ENCODE results near the gene SYNCRIP. TPM values are rescaled to one million over a fixed set of nuclear protein-coding genes. Genes with fewer than 3 reads are reported as not detected.

The SYNCRIP gene
- total and polyA plus RNA-seq, 2 of the 13 experiments (the other 11 are each of a cell fraction or from before 2014, with no cell fraction given) = 8.1 to 112 TPM

DNA sequence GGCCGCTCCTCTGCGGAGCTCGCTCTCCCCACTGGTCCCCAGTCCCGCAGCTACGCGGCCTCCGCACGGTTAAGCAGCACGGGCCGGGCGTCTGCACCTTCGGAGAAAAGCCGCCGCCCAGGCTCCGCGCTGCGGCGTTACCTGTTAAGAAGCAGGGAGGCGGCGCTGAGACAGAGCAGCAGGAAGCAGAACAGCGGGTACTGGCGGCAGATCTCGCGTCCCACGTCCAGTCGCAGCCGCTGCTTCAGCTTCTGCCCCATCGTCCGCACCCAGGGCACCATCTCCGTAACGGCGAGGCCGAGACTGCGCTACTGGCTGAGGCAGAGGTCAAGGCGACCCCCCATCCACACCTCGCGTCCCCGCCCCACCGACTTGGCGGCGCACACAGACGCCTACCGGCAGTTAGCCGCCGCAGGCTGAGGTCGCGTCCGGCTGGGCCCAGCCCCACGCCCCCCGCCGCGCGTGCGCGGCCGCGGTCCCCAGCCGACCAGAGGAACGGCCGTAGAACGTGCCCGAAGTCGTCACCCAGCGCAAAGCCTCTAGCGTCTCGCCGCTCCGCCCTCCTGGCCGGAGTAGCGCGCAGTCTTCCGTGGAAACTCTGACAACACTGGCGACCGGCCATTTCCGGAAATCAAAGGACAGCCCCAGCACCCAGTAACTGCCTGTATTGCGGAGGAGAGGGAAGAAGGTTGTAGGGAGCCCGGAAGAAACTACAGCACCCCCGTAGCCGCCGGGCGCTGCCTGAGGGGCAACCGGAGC is 49.1 kb downstream of the SYNCRIP start, which contains the start of gene SNX14 (continued):
- no peak for TF ChIP-seq ZNF563 (CRISPR knock-in tag; IDR thresholded peaks at IDR 0.05)
- TF ChIP-seq TBX2 (CRISPR knock-in tag; IDR thresholded peaks at IDR 0.05; ENCODE audit: borderline replicate concordance) = peak; percentile 81
- TF ChIP-seq MZF1 (CRISPR knock-in tag; IDR thresholded peaks at IDR 0.05; ENCODE audit: borderline replicate concordance) = 0 out of 2 replicates have a peak, but pooled peaks have one; percentile 60
- 0 out of 2 replicates have a peak, but pooled peaks have one; percentile 28 for TF ChIP-seq STAT6 (CRISPR knock-in tag; IDR thresholded peaks at IDR 0.05; ENCODE audit: borderline replicate concordance)
- TF ChIP-seq ZNF589 (CRISPR knock-in tag; conservative IDR thresholded peaks at IDR 0.05) = no peak
- 0 out of 2 replicates have a peak, but pooled peaks have one; percentile 28 for TF ChIP-seq HNRNPL (IDR thresholded peaks at IDR 0.05; ENCODE audit: low read depth, low read length)
- TF ChIP-seq ZNF564 (CRISPR knock-in tag; IDR thresholded peaks at IDR 0.05) = no peak; the same call in 1 of the 2 replicates
- TF ChIP-seq XRCC5 (optimal IDR thresholded peaks at IDR 0.05; ENCODE audit: low read length) = no peak
- no peak for TF ChIP-seq SYNCRIP (IDR thresholded peaks at IDR 0.05; ENCODE audit: insufficient read depth, low read depth, low read length)
- TF ChIP-seq TARDBP (CRISPR knock-in tag; IDR thresholded peaks at IDR 0.05) = no peak
- peak; percentile 61 for TF ChIP-seq SAP130 (CRISPR knock-in tag; IDR thresholded peaks at IDR 0.05; ENCODE audit: low read depth)
- peak; percentile 85 for TF ChIP-seq ZNF761 (CRISPR knock-in tag; conservative IDR thresholded peaks at IDR 0.05)
- TF ChIP-seq ZNF530 (CRISPR knock-in tag; IDR thresholded peaks at IDR 0.05; ENCODE audit: low read depth) = no peak
- peak; percentile 87; the same call in 1 of the 2 replicates for TF ChIP-seq ZFP82 (CRISPR knock-in tag; IDR thresholded peaks at IDR 0.05; ENCODE audit: borderline replicate concordance)
- 0 out of 2 replicates have a peak, but pooled peaks have one; percentile 57 for TF ChIP-seq TOPORS (CRISPR knock-in tag; IDR thresholded peaks at IDR 0.05)
- TF ChIP-seq TAF1 (CRISPR knock-in tag; IDR thresholded peaks at IDR 0.05) = peak; percentile 64
- TF ChIP-seq RFX5 (IDR thresholded peaks at IDR 0.05; ENCODE audit: low read depth, low read length) = 0 out of 2 replicates have a peak, but pooled peaks have one; percentile 23
- peak; percentile 46; the same call in 1 of the 2 replicates for TF ChIP-seq ZSCAN9 (CRISPR knock-in tag; IDR thresholded peaks at IDR 0.05; ENCODE audit: borderline replicate concordance)
- TF ChIP-seq ZBTB21 (CRISPR knock-in tag; IDR thresholded peaks at IDR 0.05) = no peak
- TF ChIP-seq, protein P1, sequence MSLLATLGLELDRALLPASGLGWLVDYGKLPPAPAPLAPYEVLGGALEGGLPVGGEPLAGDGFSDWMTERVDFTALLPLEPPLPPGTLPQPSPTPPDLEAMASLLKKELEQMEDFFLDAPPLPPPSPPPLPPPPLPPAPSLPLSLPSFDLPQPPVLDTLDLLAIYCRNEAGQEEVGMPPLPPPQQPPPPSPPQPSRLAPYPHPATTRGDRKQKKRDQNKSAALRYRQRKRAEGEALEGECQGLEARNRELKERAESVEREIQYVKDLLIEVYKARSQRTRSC (CRISPR knock-in tag; IDR thresholded peaks at IDR 0.05; ENCODE audit: low read depth) = no peak
- peak; percentile 86 for TF ChIP-seq ZNF143 (CRISPR knock-in tag; IDR thresholded peaks at IDR 0.05)
- TF ChIP-seq KDM5B (CRISPR knock-in tag; IDR thresholded peaks at IDR 0.05; ENCODE audit: borderline replicate concordance) = peak; percentile 87
- no peak for TF ChIP-seq MAFK (conservative IDR thresholded peaks at IDR 0.05 in 1 of 2, IDR thresholded peaks at IDR 0.05 in 1 of 2; ENCODE audit: low read length in 2 of 2)
- TF ChIP-seq ETV6 (CRISPR knock-in tag; conservative IDR thresholded peaks at IDR 0.05) = peak; percentile 58; the same call in 1 of the 2 replicates
- peak; percentile 53 for TF ChIP-seq NFYB (CRISPR knock-in tag; IDR thresholded peaks at IDR 0.05)
- TF ChIP-seq ZFP90 (CRISPR knock-in tag; IDR thresholded peaks at IDR 0.05; ENCODE audit: borderline replicate concordance) = peak; percentile 77
- peak; percentile 55; the same call in 1 of the 2 replicates for TF ChIP-seq PHF21A (CRISPR knock-in tag; IDR thresholded peaks at IDR 0.05)

All from HepG2 (cell line).